ENCODE results near the gene ZFP64. TPM values are rescaled to one million over a fixed set of nuclear protein-coding genes. Genes with fewer than 3 reads are reported as not detected.

Gene ZFP64
- total RNA-seq, 1 donor from 2014 or later = 10.2 TPM

- DNase-seq (ENCODE audit: low spot score in 2 of 2) (no peak), FAIRE-seq (no peak)
Measured at GRCh38 chr20:52118696-52119095, 72.9 kb downstream of the ZFP64 start.

GRCh38 chr20:52118016-52118623, 73.5 kb downstream of the ZFP64 start:
- FAIRE-seq = no peak

GRCh38 chr20:52110456-52110855, 81.1 kb downstream of the ZFP64 start:
- FAIRE-seq (no peak), DNase-seq (ENCODE audit: low spot score in 2 of 2) (no peak)

More at GRCh38 chr20:52118016-52118623, 73.5 kb downstream of the ZFP64 start:
- no peak for DNase-seq (ENCODE audit: low spot score in 2 of 2)

GRCh38 chr20:52105442-52106422, 85.8 kb downstream of the ZFP64 start:
- DNase-seq (ENCODE audit: low spot score in 2 of 2) (no peak), FAIRE-seq (no peak)

- no peak for FAIRE-seq
- peak; percentile 25 to 45 for DNase-seq (ENCODE audit: low spot score in 2 of 2)
Measured at GRCh38 chr20:52104546-52105441, 86.8 kb downstream of the ZFP64 start.

- FAIRE-seq (no peak), DNase-seq (ENCODE audit: low spot score in 2 of 2) (peak in 1 of 2 donors; percentile 21)
Measured at GRCh38 chr20:52103913-52104545, 87.5 kb downstream of the ZFP64 start.

GRCh38 chr20:52103335-52103912, 88.2 kb downstream of the ZFP64 start:
- FAIRE-seq (no peak), DNase-seq (ENCODE audit: low spot score in 2 of 2) (no peak)

- DNase-seq (ENCODE audit: low spot score in 2 of 2) (no peak), FAIRE-seq (no peak)
Measured at GRCh38 chr20:52102559-52102958, 89.0 kb downstream of the ZFP64 start.

GRCh38 chr20:52102126-52102525, 89.5 kb downstream of the ZFP64 start:
- no peak for DNase-seq (ENCODE audit: low spot score in 2 of 2)
- FAIRE-seq = no peak

Measured in frontal cortex (tissue), 4 donors.